GM12891 (cell line): ENCODE results near the gene TRIM9.

Experiments
- PAX5 ChIP-seq: IDR thresholded peaks from 2 replicates; pipeline ENCODE4 v1.6.1; 2011; ENCODE audit warnings: low read length, moderate library complexity, mild to moderate bottlenecking; ENCODE audit not compliant: insufficient read depth, severe bottlenecking
- POLR2AphosphoS5 ChIP-seq: IDR thresholded peaks from 2 replicates; pipeline ENCODE4 v1.6.1; 2011; ENCODE audit warnings: low read depth, low read length, control low read depth

DNA sequence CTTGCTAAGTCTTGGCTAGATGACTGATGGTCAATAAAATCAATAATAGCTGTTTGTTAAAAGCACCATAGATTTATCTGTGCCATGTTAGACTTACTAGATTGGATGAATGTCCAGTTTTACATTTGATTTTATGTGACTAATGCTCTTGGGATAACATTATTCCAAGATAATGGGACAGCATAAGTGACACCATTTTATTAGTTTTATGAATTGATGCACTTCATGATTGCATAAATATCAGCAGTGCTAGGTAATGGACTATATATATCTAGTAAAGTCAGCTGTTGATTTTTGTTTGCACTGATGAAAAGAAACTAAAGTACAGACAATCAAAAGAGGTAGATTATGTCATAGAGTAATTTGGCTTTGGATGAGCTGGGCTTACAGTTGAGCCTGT is 10.4 kb downstream of the TRIM9 start:
- no peak for TF ChIP-seq PAX5
- TF ChIP-seq POLR2AphosphoS5: no peak
